Measurements from ENCODE around the gene LRRIQ3.

Gene LRRIQ3

GRCh38 chr1:74162333-74162732 lies 35.6 kb downstream of the LRRIQ3 start:
- H3K27me3 ChIP-seq (replicated peaks; ENCODE audit: insufficient read depth, low read length): no peaks in the 10 kb centered on the region
- DNase-seq: no peak
- H3K4me3 ChIP-seq (ENCODE audit: low read length): no peak overlapping the region
- no peaks in the 10 kb centered on the region for H3F3A ChIP-seq (ENCODE audit: insufficient read depth, low read length)
- no peaks in the 10 kb centered on the region for H3K9me3 ChIP-seq (replicated peaks; ENCODE audit: insufficient read depth, low read length)
- no peaks in the 10 kb centered on the region for H3K4me1 ChIP-seq (ENCODE audit: low read length)
- no peak overlapping the region for H3K9ac ChIP-seq (ENCODE audit: low read length)
- H3K9me2 ChIP-seq (replicated peaks; ENCODE audit: insufficient read depth, low read length): no peaks in the 10 kb centered on the region
- no peak overlapping the region for H3K27ac ChIP-seq (ENCODE audit: low read length)
- H2AFZ ChIP-seq (ENCODE audit: low read length): no peak overlapping the region
- no peaks in the 10 kb centered on the region for H3K36me3 ChIP-seq (replicated peaks; ENCODE audit: insufficient read depth, low read length)
- no peak for TF ChIP-seq EZH2phosphoT487 (IDR thresholded peaks at IDR 0.05; ENCODE audit: low read length)
- TF ChIP-seq CTCF (IDR thresholded peaks at IDR 0.05; ENCODE audit: low read length): no peak
- no peak for TF ChIP-seq EZH2 (optimal IDR thresholded peaks at IDR 0.05; ENCODE audit: low read depth, low read length)
- H3K4me2 ChIP-seq (ENCODE audit: low read depth, low read length): no peak overlapping the region
- H4K20me1 ChIP-seq (ENCODE audit: insufficient read depth, low read length): no peaks in the 10 kb centered on the region
- H3K79me2 ChIP-seq (ENCODE audit: low read length): no peaks in the 10 kb centered on the region

GRCh38 chr1:74161497-74161896 lies 36.5 kb downstream of the LRRIQ3 start:
- Histone ChIP-seq H3K9me3 (replicated peaks; ENCODE audit: insufficient read depth, low read length) (no peaks in the 10 kb centered on the region), H4K20me1 (ENCODE audit: insufficient read depth, low read length) (no peaks in the 10 kb centered on the region), H3K9ac (ENCODE audit: low read length) (no peak overlapping the region), H3K27ac (ENCODE audit: low read length) (no peak overlapping the region), H2AFZ (ENCODE audit: low read length) (no peak overlapping the region), H3F3A (ENCODE audit: insufficient read depth, low read length) (no peaks in the 10 kb centered on the region), H3K4me2 (ENCODE audit: low read depth, low read length) (no peak overlapping the region), H3K36me3 (replicated peaks; ENCODE audit: insufficient read depth, low read length) (no peaks in the 10 kb centered on the region), H3K4me3 (ENCODE audit: low read length) (no peak overlapping the region), H3K79me2 (ENCODE audit: low read length) (no peaks in the 10 kb centered on the region), H3K27me3 (replicated peaks; ENCODE audit: insufficient read depth, low read length) (no peaks in the 10 kb centered on the region), H3K4me1 (ENCODE audit: low read length) (no peaks in the 10 kb centered on the region), H3K9me2 (replicated peaks; ENCODE audit: insufficient read depth, low read length) (no peaks in the 10 kb centered on the region)
- no peak for TF ChIP-seq CTCF (IDR thresholded peaks at IDR 0.05; ENCODE audit: low read length)
- TF ChIP-seq EZH2 (optimal IDR thresholded peaks at IDR 0.05; ENCODE audit: low read depth, low read length): no peak
- no peak for TF ChIP-seq EZH2phosphoT487 (IDR thresholded peaks at IDR 0.05; ENCODE audit: low read length)
- DNase-seq: no peak

GRCh38 chr1:74160046-74160445 lies 37.9 kb downstream of the LRRIQ3 start:
- H3K9ac ChIP-seq (ENCODE audit: low read length): no peak overlapping the region
- DNase-seq: no peak
- no peaks in the 10 kb centered on the region for H3K4me1 ChIP-seq (ENCODE audit: low read length)
- H3K27ac ChIP-seq (ENCODE audit: low read length): no peak overlapping the region
- H3K36me3 ChIP-seq (replicated peaks; ENCODE audit: insufficient read depth, low read length): no peaks in the 10 kb centered on the region
- H2AFZ ChIP-seq (ENCODE audit: low read length): no peak overlapping the region
- H3K27me3 ChIP-seq (replicated peaks; ENCODE audit: insufficient read depth, low read length): no peaks in the 10 kb centered on the region
- TF ChIP-seq EZH2phosphoT487 (IDR thresholded peaks at IDR 0.05; ENCODE audit: low read length): no peak
- no peak for TF ChIP-seq CTCF (IDR thresholded peaks at IDR 0.05; ENCODE audit: low read length)
- no peak for TF ChIP-seq EZH2 (optimal IDR thresholded peaks at IDR 0.05; ENCODE audit: low read depth, low read length)
- no peaks in the 10 kb centered on the region for H3K9me2 ChIP-seq (replicated peaks; ENCODE audit: insufficient read depth, low read length)
- H3K79me2 ChIP-seq (ENCODE audit: low read length): no peaks in the 10 kb centered on the region
- no peaks in the 10 kb centered on the region for H4K20me1 ChIP-seq (ENCODE audit: insufficient read depth, low read length)
- no peak overlapping the region for H3K4me2 ChIP-seq (ENCODE audit: low read depth, low read length)
- H3F3A ChIP-seq (ENCODE audit: insufficient read depth, low read length): no peaks in the 10 kb centered on the region
- H3K4me3 ChIP-seq (ENCODE audit: low read length): no peak overlapping the region
- no peaks in the 10 kb centered on the region for H3K9me3 ChIP-seq (replicated peaks; ENCODE audit: insufficient read depth, low read length)

Data from MM.1S (cell line).